Lung (tissue), 12 donors: Measurements from ENCODE around the gene PIP5K1C. TPM values are rescaled to one million over a fixed set of nuclear protein-coding genes. Genes with fewer than 3 reads are reported as not detected.

Experiments
- ATAC-seq: fragments of 200-7000 bp; cut with Tn5 transposase; one replicate; pipeline ENCODE4 v1.9.1; 2020; ENCODE audit warnings: moderate number of reproducible peaks; ENCODE audit not compliant: insufficient read depth, low FRiP score
- DNase-seq, 3 donors: peaks; one replicate each; pipeline ENCODE4 v3.0.0-alpha.2; 2013 to 2017
- H3K27ac ChIP-seq, 2 donors: one replicate each; pipeline ENCODE4 v1.5.1; 2013; ENCODE audit warnings: mild to moderate bottlenecking in 2 of 2, moderate library complexity in 2 of 2, control low read depth in 1 of 2, inconsistent platforms in 1 of 2, low read depth in 1 of 2, low read length in 1 of 2
- H3K27me3 ChIP-seq, 3 donors: one replicate each; pipeline ENCODE4 v1.5.1; 2013; ENCODE audit warnings: low read length in 2 of 3; ENCODE audit not compliant: control insufficient read depth in 3 of 3, insufficient read depth in 3 of 3
- H3K36me3 ChIP-seq, 4 donors: one replicate each; pipeline ENCODE4 v1.5.1; 2013; ENCODE audit warnings: low read length in 4 of 4, mild to moderate bottlenecking in 1 of 4, moderate library complexity in 1 of 4; ENCODE audit not compliant: control insufficient read depth in 4 of 4, insufficient read depth in 4 of 4
- H3K4me1 ChIP-seq, 5 donors: one replicate each; pipeline ENCODE4 v1.5.1; 2013; ENCODE audit warnings: low read length in 5 of 5, mild to moderate bottlenecking in 2 of 5, moderate library complexity in 1 of 5; ENCODE audit not compliant: control insufficient read depth in 5 of 5, insufficient read depth in 5 of 5
- H3K4me3 ChIP-seq: one replicate; pipeline ENCODE4 v1.5.1; 2013; ENCODE audit warnings: mild to moderate bottlenecking, control low read depth, moderate library complexity
- H3K9ac ChIP-seq, 2 donors: one replicate each; pipeline ENCODE4 v1.5.1; 2013; ENCODE audit warnings: low read length in 2 of 2, control low read depth in 1 of 2; ENCODE audit not compliant: insufficient read depth in 1 of 2
- H3K9me3 ChIP-seq, 4 donors: one replicate each; pipeline ENCODE4 v1.5.1; 2013; ENCODE audit warnings: low read length in 3 of 4, mild to moderate bottlenecking in 1 of 4, moderate library complexity in 1 of 4; ENCODE audit not compliant: control insufficient read depth in 4 of 4, insufficient read depth in 3 of 4
- WGBS, 2 donors: extraction: QIAGEN DNeasy Blood & Tissue Kit; methylation state at CpG; one replicate each; pipeline ENCODE4 v1.1.7; 2013; 5-methylcytosine and 5-hydroxymethylcytosine counted together
- polyA plus RNA-seq, 2 donors: library from polyadenylated mRNA; stranded (reverse); fragments of 200-250 nt; gene quantifications; one replicate each; pipeline ENCODE4 v1.2.1, GENCODE V29; 2013
- total RNA-seq, 2 donors: library from RNA; depleted of rRNA in 1 of 2; stranded (reverse); fragments of >200 nt in 1 of 2; gene quantifications; one replicate each; pipeline ENCODE4 v1.2.1, GENCODE V29; 2014 to 2021
- TF ChIP-seq, protein P1 (sequence below): IDR thresholded peaks from 2 replicates; pipeline ENCODE4 v1.5.1; 2012; ENCODE audit warnings: mild to moderate bottlenecking; ENCODE audit errors: control extremely low read depth, extremely low read depth
- donor health status: control.
- donor health status: control.
- donor health status: Bipolar disorder and iron deficiency.
- donor health status: healthy.
- donor health status: DM: yes; HTN: yes; CAD: no.

PIP5K1C gene
- total and polyA plus RNA-seq, 4 donors: 16.3 to 39.4 (median 20.5) TPM

DNA sequence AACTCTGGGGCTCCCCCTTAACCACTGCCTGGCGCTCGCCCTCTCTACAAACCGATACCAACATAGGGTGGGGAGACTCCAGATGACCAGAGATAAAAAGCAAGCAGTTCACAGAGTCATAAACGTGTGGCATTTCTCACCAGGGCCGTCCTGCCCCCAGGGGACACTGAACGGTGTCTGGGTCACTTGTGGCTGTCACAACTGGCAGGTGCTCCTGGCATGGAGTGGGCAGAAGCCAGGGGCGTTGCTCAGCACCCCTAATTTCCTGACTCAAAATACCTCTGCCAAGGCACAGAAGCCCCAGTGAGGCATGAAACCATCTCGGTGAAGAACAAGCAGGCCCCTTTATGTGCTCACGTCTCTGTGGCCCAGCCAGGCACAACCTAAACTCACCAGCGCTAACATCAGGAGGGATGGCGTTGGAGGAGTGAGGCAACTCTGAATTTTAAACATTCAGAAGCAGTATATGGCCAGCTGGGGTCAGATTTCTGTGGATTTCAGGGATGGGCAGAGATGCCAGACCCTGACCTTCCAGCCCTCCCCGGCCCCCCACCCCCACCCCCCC is 1.8 kb downstream of the PIP5K1C start:
- no peaks in the 10 kb centered on the region for H3K27me3 ChIP-seq
- H3K36me3 ChIP-seq: peaks cover 0 to 6% (median 0%) of the 10 kb centered on the region in 4 donors
- H3K4me1 ChIP-seq: peaks cover 0 to 10% (median 0%) of the 10 kb centered on the region in 5 donors
- TF ChIP-seq, protein P1, sequence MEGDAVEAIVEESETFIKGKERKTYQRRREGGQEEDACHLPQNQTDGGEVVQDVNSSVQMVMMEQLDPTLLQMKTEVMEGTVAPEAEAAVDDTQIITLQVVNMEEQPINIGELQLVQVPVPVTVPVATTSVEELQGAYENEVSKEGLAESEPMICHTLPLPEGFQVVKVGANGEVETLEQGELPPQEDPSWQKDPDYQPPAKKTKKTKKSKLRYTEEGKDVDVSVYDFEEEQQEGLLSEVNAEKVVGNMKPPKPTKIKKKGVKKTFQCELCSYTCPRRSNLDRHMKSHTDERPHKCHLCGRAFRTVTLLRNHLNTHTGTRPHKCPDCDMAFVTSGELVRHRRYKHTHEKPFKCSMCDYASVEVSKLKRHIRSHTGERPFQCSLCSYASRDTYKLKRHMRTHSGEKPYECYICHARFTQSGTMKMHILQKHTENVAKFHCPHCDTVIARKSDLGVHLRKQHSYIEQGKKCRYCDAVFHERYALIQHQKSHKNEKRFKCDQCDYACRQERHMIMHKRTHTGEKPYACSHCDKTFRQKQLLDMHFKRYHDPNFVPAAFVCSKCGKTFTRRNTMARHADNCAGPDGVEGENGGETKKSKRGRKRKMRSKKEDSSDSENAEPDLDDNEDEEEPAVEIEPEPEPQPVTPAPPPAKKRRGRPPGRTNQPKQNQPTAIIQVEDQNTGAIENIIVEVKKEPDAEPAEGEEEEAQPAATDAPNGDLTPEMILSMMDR: no peak
- H3K9me3 ChIP-seq: no peaks in the 10 kb centered on the region
- no peak overlapping the region for H3K9ac ChIP-seq
- ATAC-seq (no peak), DNase-seq (no peak)
- peak overlapping the region in 1 of 2 donors; percentile 8 for H3K27ac ChIP-seq
- H3K4me3 ChIP-seq: no peak overlapping the region
- WGBS, 2 donors: 63% methylated on average over 12 of the region's 12 CpGs

DNA sequence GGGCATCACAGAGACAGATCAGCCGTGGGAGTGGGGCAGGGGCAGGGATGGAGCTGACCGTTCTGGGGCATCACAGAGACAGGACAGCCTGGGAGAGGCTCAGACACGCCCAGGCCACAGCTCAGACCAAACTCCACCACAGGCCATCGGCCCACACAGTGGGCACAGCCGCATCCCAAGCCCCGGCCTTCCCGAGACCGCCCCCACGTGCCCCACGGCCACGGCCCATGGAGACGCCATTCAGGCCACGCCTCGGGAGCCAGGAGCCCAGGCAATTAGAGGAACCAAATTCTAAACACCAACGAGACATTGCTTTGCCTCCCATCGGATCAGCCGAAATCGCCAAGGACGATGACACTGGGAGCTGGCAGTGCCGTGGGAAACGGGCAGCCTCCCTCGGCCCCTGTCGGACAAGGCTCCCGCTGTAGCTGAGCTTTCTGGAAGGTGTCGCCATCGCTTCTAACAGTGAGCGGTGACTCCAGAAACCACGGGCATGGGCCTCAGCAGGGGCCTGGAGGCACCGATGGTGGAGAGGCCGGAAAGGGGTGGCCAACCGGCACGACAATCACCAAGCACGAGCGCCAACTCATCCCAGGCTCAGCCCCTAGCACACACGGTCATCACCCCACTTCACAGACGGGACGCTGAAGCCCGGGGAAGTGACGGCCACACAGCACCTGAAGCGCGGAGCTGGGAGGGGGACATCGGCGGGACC is 2.4 kb downstream of the PIP5K1C start:
- peaks cover 0 to 10% (median 0%) of the 10 kb centered on the region in 5 donors for H3K4me1 ChIP-seq
- TF ChIP-seq, protein P1: no peak
- no peaks in the 10 kb centered on the region for H3K27me3 ChIP-seq
- WGBS, 2 donors: 89 to 91% methylated on average over 43 of the region's 43 CpGs
- no peak overlapping the region for H3K9ac ChIP-seq
- no peak overlapping the region for H3K4me3 ChIP-seq
- DNase-seq (no peak), ATAC-seq (no peak)
- H3K9me3 ChIP-seq: no peaks in the 10 kb centered on the region
- no peak overlapping the region for H3K27ac ChIP-seq
- peaks cover 0 to 6% (median 0%) of the 10 kb centered on the region in 4 donors for H3K36me3 ChIP-seq

DNA sequence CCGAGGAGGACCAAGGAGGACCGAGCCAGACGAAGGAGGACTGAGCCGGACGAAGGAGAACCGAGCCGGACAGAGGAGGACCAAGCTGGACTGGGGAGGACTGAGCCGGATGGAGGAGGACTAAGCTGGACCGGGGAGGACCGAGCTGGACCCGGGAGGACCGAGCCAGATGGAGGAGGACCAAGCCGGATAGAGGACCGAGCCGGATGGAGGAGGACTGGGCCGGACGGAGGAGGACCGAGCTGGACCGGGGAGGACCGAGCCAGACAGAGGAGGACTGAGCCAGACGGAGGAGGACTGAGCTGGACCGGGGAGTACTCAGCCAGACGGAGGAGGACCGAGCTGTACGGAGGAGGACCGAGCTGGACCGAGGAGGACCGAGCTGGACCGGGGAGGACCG is 3.2 kb downstream of the PIP5K1C start:
- no peak overlapping the region for H3K4me3 ChIP-seq
- DNase-seq (no peak), ATAC-seq (no peak)
- peaks cover 0 to 10% (median 0%) of the 10 kb centered on the region in 5 donors for H3K4me1 ChIP-seq
- peaks cover 0 to 6% (median 0%) of the 10 kb centered on the region in 4 donors for H3K36me3 ChIP-seq
- H3K27me3 ChIP-seq: no peaks in the 10 kb centered on the region
- TF ChIP-seq, protein P1: no peak
- WGBS, 2 donors: 94 to 97% methylated on average over 30 of the region's 30 CpGs
- no peak overlapping the region for H3K9ac ChIP-seq
- H3K9me3 ChIP-seq: no peaks in the 10 kb centered on the region
- H3K27ac ChIP-seq: no peak overlapping the region
